Common myeloid progenitor, CD34-positive (primary cell): ENCODE data around the gene CACNA2D2.
A peak's percentile ranks its signal among the peaks of the same experiment; 100 is the strongest.

Experiments
- CTCF ChIA-PET: fragments of 350-600 bp; sonication (Branson Sonifier 250); formaldehyde crosslinking; loops from one replicate; lab custom pipeline; 2021; ENCODE audit warnings: antibody characterized with exemption; lab: Charles Lee
- POLR2A ChIA-PET: fragments of 350-600 bp; sonication (Branson Sonifier 250); formaldehyde crosslinking; loops from one replicate; lab custom pipeline; 2021; ENCODE audit warnings: antibody characterized with exemption; lab: Charles Lee
- DNase-seq, 3 donors: peaks; one replicate each; pipeline versions ENCODE4 v3.0.0 to v3.0.0-alpha.2; 2013
- H3K27ac ChIP-seq, 2 experiments: 1 replicate in 1 of 2; 2 replicates in 1 of 2; pipeline ENCODE4 v1.7.0; 2013; ENCODE audit warnings: inconsistent platforms in 2 of 2, low read length in 2 of 2, mild to moderate bottlenecking in 2 of 2, low read depth in 1 of 2, moderate library complexity in 1 of 2; ENCODE audit not compliant: severe bottlenecking in 2 of 2, insufficient read depth in 1 of 2, poor library complexity in 1 of 2
- H3K27me3 ChIP-seq, 5 experiments: replicated peaks in 2 of 5; 1 replicate in 3 of 5; 2 replicates in 2 of 5; pipeline versions ENCODE4 v1.6.1 to v1.7.0; 2013; ENCODE audit warnings: low read length in 4 of 5, mild to moderate bottlenecking in 2 of 5, moderate library complexity in 2 of 5, inconsistent platforms in 1 of 5; ENCODE audit not compliant: insufficient read depth in 5 of 5, control insufficient read depth in 4 of 5
- H3K36me3 ChIP-seq, 4 experiments: 1 replicate in 2 of 4; 2 replicates in 2 of 4; pipeline versions ENCODE4 v1.6.1 to v1.7.0; 2013; ENCODE audit warnings: low read length in 3 of 4, control low read depth in 1 of 4, mild to moderate bottlenecking in 1 of 4; ENCODE audit not compliant: control insufficient read depth in 4 of 4, insufficient read depth in 4 of 4
- H3K4me1 ChIP-seq, 4 experiments: 1 replicate in 3 of 4; 2 replicates in 1 of 4; pipeline versions ENCODE4 v1.6.1 to v1.7.1; 2013; ENCODE audit warnings: low read length in 3 of 4, mild to moderate bottlenecking in 3 of 4, control low read depth in 1 of 4, inconsistent platforms in 1 of 4, moderate library complexity in 1 of 4; ENCODE audit not compliant: control insufficient read depth in 4 of 4, insufficient read depth in 4 of 4; ENCODE audit errors: control extremely low read depth in 1 of 4
- H3K4me3 ChIP-seq, 7 experiments: 1 replicate in 4 of 7; 2 replicates in 3 of 7; pipeline versions ENCODE4 v1.5.1 to v1.7.0; 2013; ENCODE audit warnings: mild to moderate bottlenecking in 7 of 7, low read length in 6 of 7, moderate library complexity in 6 of 7, inconsistent platforms in 2 of 7, low read depth in 2 of 7, control low read depth in 1 of 7; ENCODE audit not compliant: insufficient read depth in 4 of 7, control insufficient read depth in 1 of 7; ENCODE audit errors: extremely low read depth in 1 of 7
- H3K9me3 ChIP-seq, 5 experiments: 1 replicate in 4 of 5; 2 replicates in 1 of 5; pipeline versions ENCODE4 v1.6.1 to v1.7.1; 2013; ENCODE audit warnings: low read length in 4 of 5, mild to moderate bottlenecking in 2 of 5, inconsistent platforms in 1 of 5, low read depth in 1 of 5, moderate library complexity in 1 of 5; ENCODE audit not compliant: control insufficient read depth in 4 of 5, insufficient read depth in 2 of 5; ENCODE audit errors: control extremely low read depth in 1 of 5
- WGBS: methylation state at CpG from one replicate; pipeline ENCODE4 v1.1.5; 2013; ENCODE audit not compliant: insufficient coverage; 5-methylcytosine and 5-hydroxymethylcytosine counted together

Gene CACNA2D2

GRCh38 chr3:50502584-50503423 lies 630 bp downstream of the CACNA2D2 start:
- Histone ChIP-seq H3K4me1 (peaks cover 0 to 24% (median 16%) of the 10 kb centered on the region in 4 experiments), H3K36me3 (no peaks in the 10 kb centered on the region), H3K4me3 (peak overlapping the region; percentile 34 to 77 (median 60)), H3K27ac (no peak overlapping the region), H3K9me3 (no peaks in the 10 kb centered on the region), H3K27me3 (peaks cover 0 to 40% (median 18%) of the 10 kb centered on the region in 5 experiments)
- peak in 2 of 3 donors; percentile 28 to 51 for DNase-seq
- ChIA-PET CTCF (interaction anchor here (0.6 to 2.6 kb wide), 7 partner anchors 14 to 66 kb away, joined by 3 to 6 read pairs (median 3); no protein-coding TSS in a partner anchor), POLR2A (interaction anchor here (0.7 to 1.0 kb wide), 3 partner anchors 13 to 40 kb away, joined by 3 to 4 read pairs (median 3); no protein-coding TSS in a partner anchor)
- WGBS: under 1% methylated on average over 46 of the region's 79 CpGs

- no peaks in the 10 kb centered on the region for H3K9me3 ChIP-seq
- H3K4me1 ChIP-seq: peaks cover 0 to 24% (median 16%) of the 10 kb centered on the region in 4 experiments
- peaks cover 0 to 40% (median 18%) of the 10 kb centered on the region in 5 experiments for H3K27me3 ChIP-seq
- ChIA-PET CTCF (interaction anchor here (1.0 to 1.4 kb wide), 3 partner anchors 41 to 65 kb away, joined by 3 to 4 read pairs (median 3); no protein-coding TSS in a partner anchor), POLR2A (interaction anchor here (0.7 kb wide), 1 partner anchor 29 kb away, joined by 3 read pairs; no protein-coding TSS in a partner anchor)
- DNase-seq: peak in 1 of 3 donors; percentile 24
- 47% methylated on average over 5 of the region's 7 CpGs for WGBS
- no peak overlapping the region for H3K27ac ChIP-seq
- no peaks in the 10 kb centered on the region for H3K36me3 ChIP-seq
- H3K4me3 ChIP-seq: peak overlapping the region in 3 of 7 experiments; percentile 69 to 77 (median 70)
These were observed 1.2 kb downstream of the CACNA2D2 start for GRCh38 chr3:50502225-50502583.

GRCh38 chr3:50495609-50496423 lies 7.6 kb downstream of the CACNA2D2 start:
- peaks cover 0 to 15% (median 8%) of the 10 kb centered on the region in 4 experiments for H3K4me1 ChIP-seq
- WGBS: 95% methylated on average over 16 of the region's 16 CpGs
- CTCF ChIA-PET: no interaction called here
- no peak overlapping the region for H3K4me3 ChIP-seq
- H3K36me3 ChIP-seq: no peaks in the 10 kb centered on the region
- no peak for DNase-seq
- H3K27me3 ChIP-seq: peaks cover 0 to 18% (median 2%) of the 10 kb centered on the region in 5 experiments
- H3K9me3 ChIP-seq: no peaks in the 10 kb centered on the region
- POLR2A ChIA-PET: no interaction called here
- no peak overlapping the region for H3K27ac ChIP-seq

- Histone ChIP-seq H3K27me3 (peaks cover 0 to 5% (median 0%) of the 10 kb centered on the region in 5 experiments), H3K9me3 (no peaks in the 10 kb centered on the region), H3K4me1 (peaks cover 0 to 21% (median 17%) of the 10 kb centered on the region in 4 experiments), H3K4me3 (no peak overlapping the region), H3K27ac (no peak overlapping the region), H3K36me3 (no peaks in the 10 kb centered on the region)
- CTCF ChIA-PET: interaction anchor here (1.0 to 1.3 kb wide), 4 partner anchors 43 to 152 kb away, joined by 3 to 4 read pairs (median 3); partner anchors contain the start of gene ZMYND10
- 29% methylated on average over 6 of the region's 8 CpGs for WGBS
- DNase-seq: peak in 2 of 3 donors; percentile 16 to 31
- POLR2A ChIA-PET: no interaction called here
These were observed 9.3 kb downstream of the CACNA2D2 start for GRCh38 chr3:50494126-50494525.

GRCh38 chr3:50493623-50494022 lies 9.8 kb downstream of the CACNA2D2 start:
- Histone ChIP-seq H3K36me3 (no peaks in the 10 kb centered on the region), H3K4me3 (no peak overlapping the region), H3K27ac (no peak overlapping the region), H3K4me1 (peaks cover 0 to 21% (median 17%) of the 10 kb centered on the region in 4 experiments), H3K27me3 (peaks cover 0 to under 1% (median 0%) of the 10 kb centered on the region in 5 experiments), H3K9me3 (no peaks in the 10 kb centered on the region)
- WGBS: 96% methylated on average over 11 of the region's 11 CpGs
- ChIA-PET CTCF (interaction anchor here (0.6 to 1.3 kb wide), 5 partner anchors 44 to 152 kb away, joined by 3 to 4 read pairs (median 3); partner anchors contain the start of gene ZMYND10), POLR2A (no interaction called here)
- DNase-seq: no peak

- H3K27ac ChIP-seq: no peak overlapping the region
- peaks cover 0 to 21% (median 17%) of the 10 kb centered on the region in 4 experiments for H3K4me1 ChIP-seq
- ChIA-PET CTCF (interaction anchor here (0.6 to 1.3 kb wide), 4 partner anchors 44 to 151 kb away, joined by 3 to 4 read pairs (median 3); partner anchors contain the start of gene ZMYND10), POLR2A (no interaction called here)
- WGBS: 80% methylated on average over 2 of the region's 4 CpGs
- H3K4me3 ChIP-seq: no peak overlapping the region
- DNase-seq: no peak
- H3K27me3 ChIP-seq: no peaks in the 10 kb centered on the region
- no peaks in the 10 kb centered on the region for H3K36me3 ChIP-seq
- no peaks in the 10 kb centered on the region for H3K9me3 ChIP-seq
These were observed 10.3 kb downstream of the CACNA2D2 start for GRCh38 chr3:50493086-50493485.
